CD4-positive, alpha-beta T cell treated with Interleukin-1 beta for 1 hour (primary cell): Measurements from ENCODE around the gene CDK19.
"Not testable (repeated sequence)": the region's sequence is repeated elsewhere in the genome, so short reads cannot be mapped to it uniquely, and the experiment has no call there.

Experiments used
- DNase-seq, 2 donors: peaks; one replicate each; pipeline ENCODE4 v3.0.0-alpha.2; 2020 to 2022

The CDK19 gene

DNA sequence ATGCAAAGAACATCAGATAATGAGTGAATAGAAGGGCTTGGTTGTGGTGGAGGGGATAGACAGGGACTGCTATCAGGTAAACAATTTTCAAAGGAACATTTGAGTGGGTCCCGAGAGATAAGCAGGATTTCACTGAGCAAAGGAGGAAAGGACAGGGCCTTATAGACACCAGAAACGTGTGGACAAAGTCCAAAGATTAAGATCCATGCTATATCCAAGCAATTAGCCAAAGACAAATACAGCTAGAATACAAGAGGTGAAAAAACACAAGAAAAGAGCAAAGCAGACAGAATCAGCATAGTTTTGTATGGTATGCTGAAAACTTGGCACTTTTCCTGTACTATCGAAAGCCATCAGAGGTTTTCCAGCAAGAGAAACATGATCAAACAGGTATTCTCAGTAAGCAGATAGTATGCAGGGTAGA is 59.8 kb downstream of the CDK19 start:
- no peak for DNase-seq

DNA sequence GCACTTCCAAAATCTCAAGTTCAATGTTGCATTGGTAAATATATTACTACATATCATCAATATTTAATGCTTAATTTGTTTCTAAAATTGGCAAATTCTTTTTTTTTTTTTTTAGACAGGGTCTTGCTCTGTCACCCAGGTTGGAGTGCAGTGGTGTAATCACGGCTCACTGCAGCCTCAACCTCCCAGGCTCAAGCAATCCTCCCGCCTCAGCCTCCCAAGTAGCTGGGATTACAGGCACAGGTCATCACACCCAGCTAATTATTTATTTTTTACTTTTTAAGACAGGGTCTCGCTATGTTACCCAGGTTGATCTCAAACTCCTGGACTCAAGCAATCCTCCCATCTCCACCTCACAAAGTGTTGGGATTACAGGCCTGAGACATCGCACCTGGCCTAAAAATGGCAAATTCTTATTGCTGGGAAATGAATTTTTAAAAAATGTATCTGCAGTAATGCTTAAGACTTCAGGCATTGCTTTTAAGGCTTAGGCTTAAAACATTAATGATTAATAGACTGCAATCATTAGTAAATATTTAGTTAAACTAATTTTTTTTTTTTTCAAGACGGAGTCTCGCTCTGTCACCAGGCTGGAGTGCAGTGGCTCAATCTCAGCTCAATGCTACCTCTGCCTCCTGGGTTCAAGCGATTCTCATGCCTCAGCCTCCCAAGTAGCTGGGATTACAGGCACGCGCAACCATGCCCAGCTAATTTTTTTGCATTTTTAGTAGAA is 61.2 kb downstream of the CDK19 start:
- DNase-seq, result not testable (repeated sequence)

DNA sequence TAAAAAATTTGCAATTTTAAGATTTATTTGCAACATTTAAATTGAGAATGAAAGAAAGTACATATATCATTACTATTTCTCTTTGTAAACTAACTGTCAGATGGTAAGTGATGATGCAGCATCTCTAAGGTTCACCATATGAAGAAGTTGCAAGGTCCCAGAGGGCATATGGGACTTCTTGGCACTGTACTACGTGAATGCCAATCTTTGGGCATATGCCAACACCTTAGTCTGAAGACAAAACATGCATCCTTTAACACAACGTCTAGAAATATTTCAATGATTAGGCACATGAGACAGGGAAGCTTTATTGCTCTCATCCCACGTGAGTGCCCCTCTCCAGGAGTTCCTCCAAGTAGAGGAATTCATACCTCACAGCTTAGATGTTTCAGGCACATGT is 66.8 kb downstream of the CDK19 start:
- no peak for DNase-seq

DNA sequence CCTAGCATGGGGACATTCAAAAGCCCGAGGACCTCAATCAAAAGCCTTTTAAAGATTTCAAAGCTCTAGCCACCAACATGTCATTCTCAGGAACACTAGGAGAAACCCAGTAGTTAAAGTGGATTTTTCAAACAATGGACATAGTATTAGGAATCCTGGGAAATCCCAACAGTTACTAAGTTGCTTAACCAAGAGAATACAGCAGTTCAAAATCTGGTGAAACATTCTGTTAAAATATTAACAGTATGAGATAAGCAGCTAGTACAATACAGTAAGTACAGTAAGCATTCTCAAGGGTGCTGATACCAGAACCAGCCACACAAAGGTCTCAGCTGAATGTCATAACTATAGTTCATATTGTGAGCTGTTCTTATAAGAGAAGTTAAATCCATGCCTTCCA is 68.6 kb downstream of the CDK19 start:
- no peak for DNase-seq

DNA sequence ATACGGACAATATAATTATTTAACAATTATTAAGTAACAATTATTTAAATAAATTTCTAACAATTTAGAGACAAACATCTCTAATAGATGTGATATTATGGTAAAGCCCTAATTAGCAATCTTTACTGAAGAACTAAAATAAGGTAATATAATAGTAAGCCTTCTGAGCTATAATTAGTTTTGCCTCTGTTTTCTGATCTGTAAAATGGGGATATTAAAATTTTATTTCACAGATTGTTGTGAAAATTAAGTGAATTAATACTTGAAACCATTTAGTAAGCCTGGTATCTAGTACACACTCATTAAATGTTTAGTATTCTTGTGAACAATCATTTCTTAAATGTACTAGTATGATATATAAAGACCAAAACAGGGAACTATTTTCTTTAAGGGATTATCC is 70.3 kb downstream of the CDK19 start:
- no peak for DNase-seq

DNA sequence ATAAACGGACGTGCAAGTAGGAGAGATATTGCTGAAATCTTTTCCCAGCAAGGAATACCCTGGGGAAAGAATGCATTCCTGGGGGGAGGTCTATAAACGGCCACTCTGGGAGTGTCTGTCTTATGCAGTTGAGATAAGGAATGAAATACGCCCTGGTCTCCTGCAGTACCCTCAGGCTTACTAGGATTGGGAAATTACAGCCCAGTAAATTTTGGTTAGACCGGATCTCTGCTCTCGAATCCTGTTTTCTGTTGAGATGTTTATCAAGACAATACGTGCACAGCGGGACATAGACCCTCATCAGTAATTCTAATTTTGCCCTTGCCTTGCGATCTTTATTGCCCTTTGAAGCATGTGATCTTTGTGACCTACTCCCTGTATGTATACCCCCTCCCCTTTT is 72.7 kb downstream of the CDK19 start:
- DNase-seq, result not testable (repeated sequence)

DNA sequence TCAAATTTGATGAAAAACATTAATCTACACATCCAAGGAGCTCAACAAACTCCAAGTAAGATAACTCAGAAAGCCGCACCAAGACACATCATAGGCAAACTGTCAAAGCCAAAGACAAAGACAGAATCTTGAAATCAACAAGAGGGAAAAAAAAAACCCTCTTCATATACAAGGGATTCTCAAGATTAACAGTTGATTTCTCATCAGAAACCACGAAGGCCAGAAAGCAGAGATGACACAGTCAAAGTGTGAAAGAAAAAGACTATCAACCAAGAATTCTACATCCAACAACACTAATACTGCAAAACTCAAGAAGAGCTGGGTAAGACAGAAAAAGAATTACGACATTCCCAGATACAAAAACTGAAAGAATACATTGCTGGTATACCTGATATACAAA is 73.8 kb downstream of the CDK19 start:
- DNase-seq, result no peak

DNA sequence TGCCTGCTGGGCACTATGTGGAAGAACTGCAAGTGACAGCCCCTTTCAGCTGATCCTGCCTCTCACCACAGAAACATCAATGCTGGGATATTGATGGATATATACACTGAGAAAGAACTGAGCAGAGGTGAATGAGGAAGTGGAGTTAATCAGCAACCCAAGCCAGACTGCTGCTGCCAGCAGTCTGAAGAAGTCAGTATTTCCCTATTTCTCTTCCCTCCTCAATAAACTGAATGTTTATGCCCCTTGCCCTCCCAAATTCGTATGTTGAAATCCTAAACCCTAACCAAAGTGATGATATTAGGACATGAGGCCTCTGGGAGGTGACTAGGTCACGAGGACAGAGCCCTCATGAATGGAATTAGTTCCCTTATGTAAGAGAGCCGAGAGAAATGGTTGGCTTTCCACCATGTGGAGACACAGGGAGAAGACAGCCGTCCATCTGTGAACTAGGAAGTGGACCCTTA is 76.3 kb downstream of the CDK19 start:
- DNase-seq, result peak; percentile 6 to 37

DNA sequence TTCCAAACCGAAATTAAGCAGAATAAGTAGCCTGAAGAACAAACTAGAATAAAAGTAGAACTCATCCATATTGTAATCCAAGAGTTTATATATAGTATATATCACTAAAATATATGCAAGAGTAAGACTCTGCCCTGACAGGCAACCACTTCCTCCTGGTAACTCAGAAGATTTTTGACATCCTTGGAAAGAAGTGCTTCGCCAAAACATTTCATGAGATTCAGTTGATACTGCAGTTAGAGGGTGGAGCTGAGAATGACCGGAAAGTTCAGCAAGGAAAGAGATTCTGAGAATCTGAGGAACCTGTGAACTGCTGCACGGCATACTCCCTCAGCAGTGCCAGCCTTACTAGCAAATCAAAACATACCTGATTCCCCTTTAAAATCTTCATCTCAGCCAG is 79.6 kb downstream of the CDK19 start:
- no peak for DNase-seq

DNA sequence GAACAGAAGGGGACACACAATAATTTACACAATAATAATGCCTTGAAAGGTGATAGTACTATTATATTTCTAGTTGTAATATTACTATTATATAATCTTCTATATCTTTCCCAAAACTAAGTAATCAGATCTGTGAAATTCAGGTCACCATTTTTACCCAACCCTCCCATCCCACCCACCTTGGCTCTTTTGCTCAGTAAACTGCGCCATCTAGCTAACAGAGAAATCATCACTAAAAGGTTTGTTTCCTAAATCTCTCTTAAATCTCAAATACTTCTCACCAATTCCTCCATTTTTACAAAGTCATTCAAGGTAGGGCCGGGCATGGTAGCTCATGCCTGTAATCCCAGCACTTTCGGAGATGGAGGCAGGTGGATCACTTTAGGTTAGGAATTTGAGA is 83.4 kb downstream of the CDK19 start:
- no peak for DNase-seq

DNA sequence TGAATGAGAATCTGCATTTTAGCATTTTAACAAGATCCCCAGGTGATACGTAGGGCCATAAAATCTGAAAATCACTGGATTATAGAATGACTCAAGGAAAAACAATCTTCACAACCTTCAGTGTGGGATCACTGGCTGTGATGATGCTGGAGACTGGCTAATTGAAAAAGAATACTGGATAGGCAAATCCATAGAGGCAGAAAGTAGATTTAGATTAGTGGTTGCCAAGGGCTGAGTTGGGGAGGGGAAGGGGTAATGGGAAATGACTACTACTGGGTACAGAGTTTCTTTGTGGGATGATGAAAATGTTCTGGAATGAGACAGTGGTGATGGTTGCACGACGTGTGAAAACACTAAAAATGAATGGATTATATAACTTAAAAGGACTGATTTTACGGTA is 84.1 kb downstream of the CDK19 start:
- no peak for DNase-seq

DNA sequence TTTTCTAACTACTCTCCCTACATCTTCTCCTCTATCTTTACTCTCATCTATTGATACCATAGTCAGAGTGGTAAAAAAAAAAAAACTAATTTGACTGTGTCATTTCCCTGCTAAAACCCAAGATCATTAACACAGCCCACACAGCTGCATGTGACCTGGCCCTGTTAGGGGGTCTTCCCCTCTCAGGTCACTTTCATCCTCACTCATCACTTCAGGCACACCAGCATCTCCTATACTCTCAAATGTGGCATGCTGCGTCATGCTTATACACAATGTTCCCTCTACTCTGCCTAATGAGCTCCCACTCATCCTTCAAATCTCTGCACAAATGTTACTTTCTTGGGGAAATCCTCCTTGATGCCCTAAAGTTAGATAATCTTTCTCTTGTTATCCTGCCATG is 86.8 kb downstream of the CDK19 start:
- no peak for DNase-seq

DNA sequence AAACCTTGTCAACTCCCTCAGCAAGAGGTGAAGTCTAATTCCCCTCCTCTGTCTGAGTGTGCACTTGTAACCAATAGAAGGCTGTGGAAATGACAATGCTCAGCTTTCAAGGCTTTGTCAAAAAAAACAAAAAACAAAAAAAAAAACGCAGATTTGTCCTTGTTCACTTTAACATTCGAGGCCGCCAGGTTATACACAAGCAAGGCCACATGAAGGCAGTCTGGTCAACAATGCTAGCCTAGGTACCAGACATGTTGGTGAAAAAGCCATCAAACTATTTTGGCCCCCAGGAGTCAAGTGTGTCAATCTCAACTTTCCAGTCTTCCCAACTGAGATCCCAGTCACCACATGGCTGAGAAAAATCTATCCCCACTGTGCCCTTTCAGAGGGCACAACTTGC is 92.3 kb downstream of the CDK19 start:
- DNase-seq, result no peak

DNA sequence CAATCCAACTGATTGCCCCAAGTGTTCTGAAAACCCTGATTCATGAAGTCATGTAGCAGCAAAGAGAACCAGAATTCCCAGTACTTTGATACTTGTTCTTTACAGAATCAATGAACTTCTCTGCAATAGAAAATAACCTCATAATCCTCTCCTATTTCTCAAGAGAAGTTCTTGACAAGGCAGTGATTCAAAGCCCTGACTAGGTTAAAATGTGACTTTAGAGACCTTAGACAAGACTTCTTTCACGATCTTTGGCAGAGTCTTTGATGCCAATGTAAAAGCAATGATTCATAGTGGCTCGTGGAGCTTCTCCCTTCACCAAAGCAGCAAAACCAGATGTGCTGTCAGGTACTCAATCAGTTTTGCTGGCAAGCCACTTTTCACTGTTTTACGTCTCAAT is 95.2 kb downstream of the CDK19 start:
- DNase-seq, result no peak

DNA sequence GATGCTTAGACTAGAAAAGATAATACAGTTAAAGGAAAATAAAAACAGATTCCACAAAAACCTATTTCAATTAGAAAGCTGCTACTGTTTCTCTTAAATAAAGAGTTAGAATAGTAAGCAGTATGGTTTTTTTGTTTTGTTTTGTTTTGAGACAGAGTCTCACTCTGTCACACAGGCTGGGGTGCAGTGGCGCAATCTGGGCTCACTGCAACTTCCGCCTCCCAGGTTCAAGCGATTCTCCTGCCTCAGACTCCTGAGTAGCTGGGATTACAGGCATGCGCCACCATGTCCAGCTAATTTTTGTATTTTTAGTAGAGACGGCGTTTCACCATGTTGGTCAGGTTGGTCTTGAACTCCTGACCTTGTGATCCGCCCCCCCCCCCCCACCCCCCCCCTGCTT is 95.7 kb downstream of the CDK19 start:
- not testable (repeated sequence) for DNase-seq

DNA sequence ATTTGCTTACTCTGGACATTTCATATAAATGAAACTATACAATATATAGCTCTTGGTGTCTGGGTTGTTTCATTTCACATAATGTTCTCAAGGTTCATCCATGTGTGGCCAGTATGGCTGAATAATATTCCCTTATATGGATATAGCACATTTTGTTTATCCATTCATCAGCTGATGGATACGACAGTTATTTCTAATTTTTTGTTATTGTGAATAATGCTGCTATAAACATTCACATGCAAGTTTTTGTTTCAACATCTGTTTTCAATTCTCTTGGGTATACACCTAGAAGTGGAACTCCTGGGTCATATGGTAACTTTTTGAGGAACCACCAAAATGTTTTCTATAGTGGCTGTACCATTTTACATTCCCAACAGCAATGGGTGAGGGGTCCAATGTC is 101.1 kb downstream of the CDK19 start:
- no peak for DNase-seq

DNA sequence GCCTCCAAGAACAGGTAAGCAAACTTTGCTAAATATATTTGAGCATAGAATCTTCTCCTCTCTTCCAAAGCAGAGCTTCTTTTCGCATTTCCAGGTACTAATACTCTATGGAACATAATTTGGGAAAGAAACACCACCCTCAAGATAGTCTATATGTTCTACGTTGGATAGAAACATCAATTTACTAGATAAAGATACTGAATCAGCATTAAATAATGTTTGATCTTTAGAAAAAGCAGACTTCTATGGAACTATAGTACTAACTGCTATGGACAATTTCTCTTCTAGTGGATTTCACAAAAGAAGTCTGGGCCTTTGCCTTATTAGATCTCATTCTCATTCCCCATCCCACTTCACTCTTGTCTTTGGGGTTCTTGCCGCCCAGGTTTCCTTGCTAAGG is 103.0 kb downstream of the CDK19 start:
- DNase-seq, result no peak

DNA sequence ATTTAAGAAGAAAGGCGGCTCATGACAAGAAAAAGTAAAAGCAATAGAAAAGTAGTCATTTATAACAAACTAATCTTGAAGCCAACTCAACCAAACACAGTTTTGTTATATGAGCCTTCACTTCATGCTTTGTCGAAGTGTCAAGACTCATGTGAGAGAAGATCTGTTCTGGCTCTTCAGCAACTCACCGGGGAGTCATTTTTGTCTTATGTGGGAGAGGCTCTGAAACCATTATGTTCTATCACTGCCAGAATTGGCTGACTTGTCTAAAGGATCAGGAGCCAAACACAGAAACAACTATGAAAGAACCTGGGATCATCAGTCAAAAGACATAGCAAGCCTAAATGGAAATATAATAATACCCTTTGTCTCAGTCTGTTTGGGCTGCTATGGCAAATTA is 105.2 kb downstream of the CDK19 start:
- DNase-seq, result no peak

DNA sequence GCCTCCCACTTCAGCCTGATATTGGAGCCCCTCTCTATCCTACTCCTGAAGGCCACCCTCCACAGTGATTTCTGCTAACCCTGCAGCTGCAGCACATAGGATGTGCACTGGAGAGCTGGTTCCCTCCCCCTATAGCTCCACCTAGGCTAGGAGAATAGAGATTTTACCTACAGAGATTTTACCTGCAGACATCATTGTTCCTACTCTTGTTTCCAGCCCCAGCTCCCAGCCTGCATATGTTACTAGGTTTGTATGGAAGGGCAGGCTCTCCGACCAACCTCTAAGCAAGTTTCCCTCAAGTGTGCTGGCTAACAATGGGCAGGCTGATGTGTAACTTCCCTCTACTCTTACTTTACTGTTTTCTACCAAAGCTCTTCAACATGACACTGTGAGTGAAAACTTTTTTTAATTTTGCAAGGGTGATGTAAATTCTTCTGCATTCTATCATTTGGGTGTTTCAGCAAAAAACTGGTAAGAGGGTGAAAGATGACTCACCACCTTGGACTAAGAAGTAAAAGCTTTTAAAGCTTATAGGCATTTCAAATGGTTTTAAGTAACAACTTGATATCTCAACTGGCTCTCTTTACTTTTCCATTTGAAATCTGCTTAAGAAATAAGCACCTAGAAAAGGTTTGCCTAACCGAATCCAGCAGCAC is 106.8 kb downstream of the CDK19 start:
- DNase-seq, result no peak

DNA sequence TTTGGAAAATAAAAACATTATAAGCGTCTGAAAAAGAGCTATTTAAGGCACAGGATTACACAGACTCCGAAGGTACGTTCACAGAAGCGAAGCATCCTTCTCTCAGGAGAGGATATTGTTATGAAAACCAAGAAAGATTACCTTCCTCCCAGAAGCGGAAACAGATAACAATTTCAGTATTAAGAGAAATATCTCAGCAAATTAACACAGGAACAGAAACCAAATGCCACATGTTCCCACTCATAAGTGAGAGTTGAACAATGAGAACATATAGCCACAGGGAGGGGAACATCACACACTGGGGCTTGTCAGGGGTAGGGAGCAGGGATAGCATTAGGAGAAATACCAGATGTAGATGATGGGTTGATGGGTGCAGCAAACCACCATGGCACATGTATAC is 109.7 kb downstream of the CDK19 start:
- no peak for DNase-seq

DNA sequence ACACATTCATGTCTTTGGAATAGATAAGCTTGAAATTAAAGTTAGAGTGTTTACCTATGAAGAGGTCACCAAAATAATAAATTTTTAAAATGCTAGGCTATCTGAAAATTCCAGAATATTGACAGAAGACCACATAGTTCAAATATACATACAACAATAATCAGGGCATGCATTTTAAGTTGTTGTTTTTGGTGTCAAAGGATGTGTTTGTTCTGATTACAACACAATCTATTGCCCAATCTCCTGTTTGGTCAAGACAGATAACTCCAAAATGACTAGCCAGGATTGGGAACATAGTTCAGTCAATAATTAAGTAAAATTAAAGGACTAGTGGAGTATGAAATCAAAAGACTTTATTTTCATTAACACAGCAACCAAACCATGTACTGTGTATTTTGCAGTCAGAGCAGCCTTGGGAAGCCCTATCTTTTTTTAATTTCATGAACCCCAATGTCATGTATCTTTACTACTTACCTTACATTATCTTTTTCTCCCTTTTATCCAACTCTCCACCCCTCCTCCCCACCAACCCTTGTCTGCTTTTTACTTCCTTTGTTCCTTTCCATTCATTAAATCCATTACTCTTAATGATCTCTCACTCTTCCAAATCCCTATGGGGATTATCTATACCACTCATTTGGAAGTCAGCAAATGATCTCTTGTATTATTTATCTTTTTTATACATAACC is 111.2 kb downstream of the CDK19 start:
- no peak for DNase-seq

DNA sequence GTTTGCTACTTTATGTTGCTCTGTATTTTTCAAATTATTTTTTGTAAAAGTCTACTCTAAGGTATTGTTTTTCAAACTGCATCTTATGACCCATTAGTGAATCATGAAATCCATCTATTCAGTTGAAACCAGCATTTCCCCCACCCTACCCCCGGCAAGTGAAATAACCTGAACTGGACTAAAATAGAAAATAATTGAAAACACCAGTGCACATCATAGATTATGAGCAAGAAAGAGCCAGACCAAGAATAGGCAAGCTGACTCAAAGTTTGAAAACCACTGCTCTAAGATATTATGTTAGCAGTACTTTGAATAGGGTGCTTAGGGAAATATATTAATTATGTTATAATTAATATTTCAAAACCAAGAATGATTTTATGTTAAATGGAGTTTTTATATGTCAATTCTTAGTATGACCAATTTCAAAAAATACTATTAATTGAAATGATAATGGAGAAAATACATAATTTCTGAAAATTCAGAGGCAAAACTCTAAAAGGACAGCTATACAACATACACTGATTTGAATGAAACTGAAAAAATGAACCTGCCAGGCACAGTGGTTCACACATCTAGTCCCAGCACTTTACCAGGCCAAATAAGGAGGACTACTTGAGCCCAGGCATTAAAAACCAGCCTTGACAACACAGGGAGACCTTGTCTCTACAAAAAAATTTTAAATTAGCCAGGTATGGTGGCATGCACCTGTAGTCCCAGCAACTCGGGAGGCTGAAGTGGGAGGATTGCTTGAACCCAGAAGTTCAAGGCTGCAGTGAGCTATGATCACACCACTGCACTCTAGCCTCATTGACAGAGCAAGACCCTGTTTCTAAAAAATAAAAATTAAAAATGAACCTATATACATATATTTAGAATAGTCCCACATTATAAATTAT is 112.0 kb downstream of the CDK19 start:
- DNase-seq, result no peak

DNA sequence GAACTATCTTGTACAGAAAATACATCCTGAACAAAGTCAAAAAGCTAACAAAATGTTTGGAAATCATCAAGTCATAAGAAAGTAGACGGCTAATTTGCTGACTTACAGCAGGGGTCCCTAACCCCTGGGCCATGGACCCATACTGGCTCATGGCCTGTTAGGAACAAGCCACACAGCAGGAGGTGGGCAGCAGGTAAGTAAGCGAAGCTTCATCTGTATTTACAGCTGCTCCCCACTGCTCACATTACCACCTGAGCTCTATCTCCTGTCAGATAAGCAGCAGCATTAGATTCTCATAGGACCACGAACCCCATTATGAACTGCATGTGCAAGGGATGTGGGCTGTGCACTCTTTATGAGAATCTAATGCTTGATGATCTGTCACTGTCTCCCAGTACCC is 115.5 kb downstream of the CDK19 start:
- DNase-seq, result no peak
